GM12873 (cell line): Measurements from ENCODE around the gene CEMP1.

Source experiments
- TF ChIP-seq, protein P1 (sequence below): IDR thresholded peaks from 2 replicates; pipeline ENCODE4 v1.5.1; 2012; ENCODE audit warnings: low read depth, mild to moderate bottlenecking, moderate library complexity, low read length, control low read depth; ENCODE audit not compliant: insufficient read depth; ENCODE audit errors: missing control alignments

Gene CEMP1

GRCh38 chr16:2527071-2527783, 4.0 kb downstream of the CEMP1 start:
- TF ChIP-seq, protein P1, sequence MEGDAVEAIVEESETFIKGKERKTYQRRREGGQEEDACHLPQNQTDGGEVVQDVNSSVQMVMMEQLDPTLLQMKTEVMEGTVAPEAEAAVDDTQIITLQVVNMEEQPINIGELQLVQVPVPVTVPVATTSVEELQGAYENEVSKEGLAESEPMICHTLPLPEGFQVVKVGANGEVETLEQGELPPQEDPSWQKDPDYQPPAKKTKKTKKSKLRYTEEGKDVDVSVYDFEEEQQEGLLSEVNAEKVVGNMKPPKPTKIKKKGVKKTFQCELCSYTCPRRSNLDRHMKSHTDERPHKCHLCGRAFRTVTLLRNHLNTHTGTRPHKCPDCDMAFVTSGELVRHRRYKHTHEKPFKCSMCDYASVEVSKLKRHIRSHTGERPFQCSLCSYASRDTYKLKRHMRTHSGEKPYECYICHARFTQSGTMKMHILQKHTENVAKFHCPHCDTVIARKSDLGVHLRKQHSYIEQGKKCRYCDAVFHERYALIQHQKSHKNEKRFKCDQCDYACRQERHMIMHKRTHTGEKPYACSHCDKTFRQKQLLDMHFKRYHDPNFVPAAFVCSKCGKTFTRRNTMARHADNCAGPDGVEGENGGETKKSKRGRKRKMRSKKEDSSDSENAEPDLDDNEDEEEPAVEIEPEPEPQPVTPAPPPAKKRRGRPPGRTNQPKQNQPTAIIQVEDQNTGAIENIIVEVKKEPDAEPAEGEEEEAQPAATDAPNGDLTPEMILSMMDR, result no peak

GRCh38 chr16:2526135-2526534, 5.1 kb downstream of the CEMP1 start:
- TF ChIP-seq, protein P1, result no peak

GRCh38 chr16:2524339-2524938, 6.8 kb downstream of the CEMP1 start:
- TF ChIP-seq, protein P1, result no peak

GRCh38 chr16:2523801-2524231, 7.4 kb downstream of the CEMP1 start:
- TF ChIP-seq, protein P1, result no peak

- TF ChIP-seq, protein P1, result no peak
Measured at GRCh38 chr16:2520784-2521531, 10.2 kb downstream of the CEMP1 start.

DNA sequence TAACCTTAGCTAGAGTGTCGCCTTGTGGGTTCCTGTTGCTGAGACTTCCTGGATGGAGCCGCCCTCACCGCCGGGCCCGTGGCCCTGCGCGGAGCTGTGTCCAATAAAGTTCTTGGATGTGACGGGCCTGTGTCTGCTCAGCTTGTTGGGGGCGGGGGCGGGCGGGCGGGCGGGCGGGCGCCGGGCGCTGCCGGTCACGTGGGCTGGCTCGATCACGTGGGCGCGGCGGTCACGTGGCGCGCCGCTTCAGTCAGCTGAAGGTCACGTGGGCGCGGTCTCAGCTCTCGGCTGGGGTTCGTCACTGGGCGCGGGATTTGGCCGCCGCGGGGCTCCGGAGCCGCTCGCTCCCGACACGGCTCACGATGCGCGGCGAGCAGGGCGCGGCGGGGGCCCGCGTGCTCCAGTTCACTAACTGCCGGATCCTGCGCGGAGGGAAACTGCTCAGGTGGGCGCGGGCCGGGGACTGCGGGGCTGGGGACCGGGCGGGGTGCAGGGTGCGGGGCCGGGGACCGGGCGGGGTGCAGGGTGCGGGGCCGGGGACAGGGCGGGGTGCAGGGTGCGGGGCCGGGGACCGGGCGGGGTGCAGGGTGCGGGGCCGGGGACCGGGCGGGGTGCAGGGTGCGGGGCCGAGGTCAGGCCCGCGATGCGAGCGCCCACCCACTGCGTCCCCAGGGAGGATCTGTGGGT, 11.0 kb downstream of the CEMP1 start, which contains the start of gene AMDHD2:
TSS of gene AMDHD2 (plus strand) at position 275 of the 687 bp plus-strand sequence. CDS start at position 363, 88 bp downstream.
- TF ChIP-seq, protein P1, result no peak
